HG03521 (cell line): ENCODE measurements around the gene LYPD6.

ENCODE experiments used
- ATAC-seq: cut with Tn5 transposase; IDR thresholded peaks from one replicate; pipeline ENCODE4 v1.9.1; 2021; ENCODE audit warnings: mild to moderate bottlenecking, moderate library complexity; ENCODE audit not compliant: unreplicated experiment

Gene LYPD6

GRCh38 chr2:149446748-149447147 is 116.4 kb downstream of the LYPD6 start:
- no peak for ATAC-seq

GRCh38 chr2:149448315-149448714 is 117.9 kb downstream of the LYPD6 start:
- ATAC-seq, result no peak

- ATAC-seq, result no peak
These were observed 118.6 kb downstream of the LYPD6 start for GRCh38 chr2:149449017-149449416.

GRCh38 chr2:149451417-149452165 is 121.2 kb downstream of the LYPD6 start:
- no peak for ATAC-seq

GRCh38 chr2:149456285-149456684 is 125.9 kb downstream of the LYPD6 start:
- no peak for ATAC-seq

- no peak for ATAC-seq
These were observed 128.1 kb downstream of the LYPD6 start for GRCh38 chr2:149458502-149458901.

- peak; percentile 90 for ATAC-seq
These were observed 133.1 kb downstream of the LYPD6 start for GRCh38 chr2:149463328-149464002.

GRCh38 chr2:149464396-149464795 is 134.0 kb downstream of the LYPD6 start:
- no peak for ATAC-seq

GRCh38 chr2:149465873-149466272 is 135.5 kb downstream of the LYPD6 start:
- no peak for ATAC-seq

DNA sequence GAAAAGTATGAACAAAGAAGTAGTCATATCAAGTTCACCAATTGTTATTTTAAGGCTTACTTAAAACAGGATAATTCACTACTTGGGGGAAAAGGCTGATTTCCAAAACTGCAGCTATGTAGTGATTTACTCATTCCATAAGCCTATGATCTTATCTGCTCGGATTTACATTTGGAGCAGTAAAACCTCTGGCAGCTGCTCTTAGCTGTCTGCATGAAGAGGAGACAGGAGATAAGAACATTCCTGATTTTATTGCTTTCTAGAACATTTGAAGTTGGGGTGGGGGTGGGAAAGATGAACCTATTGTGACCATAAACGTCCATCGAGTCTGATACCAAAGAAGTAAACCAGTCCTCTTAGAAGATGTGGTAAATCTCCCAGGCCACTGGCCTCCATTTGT is 136.2 kb downstream of the LYPD6 start:
- ATAC-seq, result no peak

- no peak for ATAC-seq
These were observed 137.0 kb downstream of the LYPD6 start for GRCh38 chr2:149467436-149467835.

DNA sequence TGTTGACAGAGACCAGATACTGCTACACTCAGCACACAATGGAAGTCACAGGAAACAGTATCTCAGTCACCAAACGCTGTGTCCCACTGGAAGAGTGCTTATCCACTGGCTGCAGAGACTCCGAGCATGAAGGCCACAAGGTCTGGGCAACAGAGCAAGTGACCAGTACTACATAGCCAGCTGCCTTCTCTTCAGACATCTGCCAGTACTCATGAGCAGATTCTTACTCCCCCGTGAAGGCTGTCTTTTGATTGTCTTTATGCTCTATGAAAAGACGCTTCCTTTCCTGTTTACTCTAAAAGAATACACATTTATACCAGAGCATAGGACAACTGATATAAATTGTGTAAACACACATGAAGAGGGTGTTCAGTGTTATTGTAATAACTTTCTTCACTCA is 138.2 kb downstream of the LYPD6 start:
- ATAC-seq, result no peak

- no peak for ATAC-seq
These were observed 139.7 kb downstream of the LYPD6 start for GRCh38 chr2:149470046-149470445.

DNA sequence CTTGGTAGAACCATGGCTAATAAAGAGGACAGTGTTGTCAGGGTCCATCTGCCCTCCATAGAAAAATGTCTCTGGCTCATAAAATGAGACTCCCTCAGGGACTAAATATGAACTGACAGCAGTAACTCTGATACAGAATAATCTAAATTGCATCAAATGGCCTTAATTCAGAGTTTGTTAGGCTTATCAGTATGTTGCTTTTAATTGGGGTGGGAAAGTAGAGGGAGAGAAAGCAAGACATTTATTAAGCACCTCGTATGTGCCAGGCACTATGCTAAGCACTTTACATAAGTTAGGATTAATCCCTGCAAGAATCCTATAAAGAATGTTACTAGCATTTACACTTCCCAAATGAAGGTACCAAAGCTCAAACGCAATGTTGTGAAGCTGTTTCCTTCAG is 142.0 kb downstream of the LYPD6 start:
- no peak for ATAC-seq

DNA sequence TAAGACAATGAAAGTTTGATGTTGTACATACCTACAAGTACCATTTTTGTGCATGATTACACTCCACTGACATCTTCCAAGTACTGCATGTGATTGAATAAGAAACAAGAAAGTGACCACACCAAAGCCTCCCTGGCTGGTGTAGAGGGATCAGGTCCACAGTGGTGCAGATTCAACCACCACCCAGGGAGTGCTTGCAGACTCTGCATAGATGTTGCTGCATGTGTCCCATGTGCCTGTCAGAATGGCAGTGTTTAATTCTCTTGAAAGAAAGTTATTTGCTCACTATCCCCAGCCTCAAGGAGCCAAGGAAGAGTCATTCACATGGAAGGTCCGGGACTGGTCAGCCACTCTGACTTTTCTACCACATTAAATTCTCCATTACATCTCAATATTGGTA is 142.7 kb downstream of the LYPD6 start:
- ATAC-seq, result no peak

GRCh38 chr2:149473521-149473920 is 143.1 kb downstream of the LYPD6 start:
- ATAC-seq, result no peak

DNA sequence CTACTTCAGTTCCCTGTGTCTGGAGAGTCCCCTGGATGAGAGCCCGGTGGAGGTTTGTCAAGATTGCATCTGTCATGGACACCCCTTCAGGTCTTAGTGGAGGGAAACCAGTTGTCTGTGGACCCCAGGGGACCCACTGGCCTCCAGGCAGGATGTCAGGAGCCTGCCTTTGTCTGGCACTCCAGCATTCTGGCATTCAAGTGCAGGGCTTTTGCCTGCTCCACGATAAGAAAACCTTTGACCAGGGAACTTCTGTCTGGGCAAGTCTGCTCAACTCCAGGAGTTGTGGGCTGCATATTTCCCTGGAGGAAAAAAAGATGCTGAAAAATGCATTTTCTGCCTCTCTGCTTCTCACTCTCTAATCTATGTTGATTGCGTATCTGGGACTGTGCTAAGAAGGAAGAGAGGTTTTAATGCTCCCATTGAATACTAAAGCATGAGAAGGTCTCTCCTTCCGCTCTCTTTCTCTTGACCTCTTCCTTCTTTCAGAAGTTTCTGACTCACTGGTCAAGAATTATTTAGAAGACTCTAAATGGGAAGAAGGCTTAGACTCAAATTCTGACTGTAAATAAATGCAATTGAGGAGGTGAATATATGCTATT is 152.7 kb downstream of the LYPD6 start:
- ATAC-seq, result no peak

- ATAC-seq, result no peak
These were observed 156.3 kb downstream of the LYPD6 start for GRCh38 chr2:149486664-149487063.

- ATAC-seq, result no peak
These were observed 156.8 kb downstream of the LYPD6 start for GRCh38 chr2:149487189-149487588.

GRCh38 chr2:149488706-149489440 is 158.5 kb downstream of the LYPD6 start:
- no peak for ATAC-seq

DNA sequence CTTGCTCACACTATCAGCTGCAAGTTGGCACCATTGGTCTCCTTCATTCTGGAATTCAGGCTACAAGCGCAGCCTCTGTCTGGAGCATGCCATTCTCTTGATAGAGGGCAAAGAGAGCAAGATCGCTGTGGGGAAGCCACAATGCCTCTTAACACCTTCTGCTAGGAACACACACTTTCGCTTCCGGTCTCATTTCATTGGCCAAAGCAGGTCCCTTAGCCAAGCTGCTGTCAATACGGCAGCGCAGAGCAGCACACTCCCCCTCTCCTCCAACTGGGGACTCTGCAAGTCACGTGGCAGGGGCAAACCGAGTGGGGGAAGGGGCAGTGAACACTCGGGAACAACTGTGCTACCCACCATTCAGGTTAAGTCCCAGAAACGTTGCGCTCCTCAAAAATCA is 159.1 kb downstream of the LYPD6 start:
- ATAC-seq, result no peak
